ENCODE results near the gene PRKCZ.

DNA sequence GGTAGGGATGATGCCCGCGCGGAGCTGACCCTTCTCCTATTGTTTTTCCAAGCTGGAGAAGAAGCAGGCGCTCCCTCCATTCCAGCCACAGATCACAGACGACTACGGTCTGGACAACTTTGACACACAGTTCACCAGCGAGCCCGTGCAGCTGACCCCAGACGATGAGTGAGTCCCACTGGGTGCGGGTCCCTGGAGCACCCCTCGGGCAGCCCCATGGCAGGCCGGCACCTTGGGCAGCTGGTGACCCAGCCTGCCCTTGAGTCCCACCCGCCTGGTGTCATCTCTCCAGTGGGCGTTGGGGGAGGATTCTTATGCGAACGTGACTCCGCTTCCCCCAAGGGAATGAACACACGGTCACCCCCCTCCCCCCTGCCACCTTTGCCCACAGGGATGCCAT is 134.3 kb downstream of the PRKCZ start:
- no peak for TF ChIP-seq EZH2 (IDR thresholded peaks at IDR 0.05; ENCODE audit: insufficient read depth, poor library complexity, severe bottlenecking)
- no peak for TF ChIP-seq EZH2phosphoT487 (IDR thresholded peaks at IDR 0.05; ENCODE audit: insufficient read depth, low read depth)

Data from GM23248 (cell line).